ENCODE results near the gene ASZ1. TPM values are rescaled to one million over a fixed set of nuclear protein-coding genes. Genes with fewer than 3 reads are reported as not detected.

ASZ1 gene
- total RNA-seq, 1 donor from 2014 or later, result not detected

- no peak overlapping the region for H3K4me3 Mint-ChIP-seq (ENCODE audit: unreplicated experiment)
- no peaks in the 10 kb centered on the region for H3K9me3 Mint-ChIP-seq (ENCODE audit: unreplicated experiment)
- no peaks in the 10 kb centered on the region for H3K27me3 Mint-ChIP-seq (ENCODE audit: unreplicated experiment)
- TF ChIP-seq CTCF (IDR thresholded peaks at IDR 0.05; ENCODE audit: partially characterized antibody, unreplicated experiment), result no peak
- H3K36me3 Mint-ChIP-seq (ENCODE audit: unreplicated experiment), result no peaks in the 10 kb centered on the region
- H3K27ac Mint-ChIP-seq (ENCODE audit: unreplicated experiment), result no peak overlapping the region
- DNase-seq, result no peak
- no peaks in the 10 kb centered on the region for H3K4me1 Mint-ChIP-seq (ENCODE audit: low read depth, unreplicated experiment)
Observed at GRCh38 chr7:117383483-117384189, 43.7 kb downstream of the ASZ1 start.

- Mint-ChIP-seq H3K9me3 (ENCODE audit: unreplicated experiment) (no peaks in the 10 kb centered on the region), H3K27ac (ENCODE audit: unreplicated experiment) (no peak overlapping the region), H3K36me3 (ENCODE audit: unreplicated experiment) (no peaks in the 10 kb centered on the region), H3K4me1 (ENCODE audit: low read depth, unreplicated experiment) (no peaks in the 10 kb centered on the region), H3K27me3 (ENCODE audit: unreplicated experiment) (no peaks in the 10 kb centered on the region), H3K4me3 (ENCODE audit: unreplicated experiment) (no peak overlapping the region)
- no peak for TF ChIP-seq CTCF (IDR thresholded peaks at IDR 0.05; ENCODE audit: partially characterized antibody, unreplicated experiment)
- DNase-seq, result no peak
Observed at GRCh38 chr7:117383046-117383445, 44.2 kb downstream of the ASZ1 start.

GRCh38 chr7:117381362-117381761 lies 45.9 kb downstream of the ASZ1 start:
- H3K27ac Mint-ChIP-seq (ENCODE audit: unreplicated experiment), result no peak overlapping the region
- no peaks in the 10 kb centered on the region for H3K27me3 Mint-ChIP-seq (ENCODE audit: unreplicated experiment)
- DNase-seq, result no peak
- no peak overlapping the region for H3K4me3 Mint-ChIP-seq (ENCODE audit: unreplicated experiment)
- no peak for TF ChIP-seq CTCF (IDR thresholded peaks at IDR 0.05; ENCODE audit: partially characterized antibody, unreplicated experiment)
- no peaks in the 10 kb centered on the region for H3K9me3 Mint-ChIP-seq (ENCODE audit: unreplicated experiment)
- no peaks in the 10 kb centered on the region for H3K36me3 Mint-ChIP-seq (ENCODE audit: unreplicated experiment)
- no peaks in the 10 kb centered on the region for H3K4me1 Mint-ChIP-seq (ENCODE audit: low read depth, unreplicated experiment)

GRCh38 chr7:117375380-117375779 lies 51.9 kb downstream of the ASZ1 start:
- no peak for DNase-seq
- Mint-ChIP-seq H3K27me3 (ENCODE audit: unreplicated experiment) (no peaks in the 10 kb centered on the region), H3K4me1 (ENCODE audit: low read depth, unreplicated experiment) (no peaks in the 10 kb centered on the region), H3K4me3 (ENCODE audit: unreplicated experiment) (no peak overlapping the region), H3K36me3 (ENCODE audit: unreplicated experiment) (no peaks in the 10 kb centered on the region), H3K9me3 (ENCODE audit: unreplicated experiment) (no peaks in the 10 kb centered on the region), H3K27ac (ENCODE audit: unreplicated experiment) (no peak overlapping the region)
- no peak for TF ChIP-seq CTCF (IDR thresholded peaks at IDR 0.05; ENCODE audit: partially characterized antibody, unreplicated experiment)

GRCh38 chr7:117372073-117372472 lies 55.2 kb downstream of the ASZ1 start:
- no peak for TF ChIP-seq CTCF (IDR thresholded peaks at IDR 0.05; ENCODE audit: partially characterized antibody, unreplicated experiment)
- Mint-ChIP-seq H3K4me1 (ENCODE audit: low read depth, unreplicated experiment) (no peaks in the 10 kb centered on the region), H3K9me3 (ENCODE audit: unreplicated experiment) (no peaks in the 10 kb centered on the region), H3K27ac (ENCODE audit: unreplicated experiment) (no peak overlapping the region), H3K27me3 (ENCODE audit: unreplicated experiment) (no peaks in the 10 kb centered on the region), H3K36me3 (ENCODE audit: unreplicated experiment) (no peaks in the 10 kb centered on the region), H3K4me3 (ENCODE audit: unreplicated experiment) (no peak overlapping the region)
- DNase-seq, result no peak
